HUES64 (cell line): Measurements from ENCODE around the gene TBC1D16.
"Not testable (repeated sequence)": the region's sequence is repeated elsewhere in the genome, so short reads cannot be mapped to it uniquely, and the experiment has no call there.

Experiments used
- H3K27ac ChIP-seq: 2 replicates; pipeline ENCODE4 v1.7.0; 2013; ENCODE audit warnings: low read depth, low read length, inconsistent platforms
- H3K27me3 ChIP-seq: 2 replicates; pipeline ENCODE4 v1.6.1; 2013; ENCODE audit warnings: mild to moderate bottlenecking, low read length; ENCODE audit not compliant: insufficient read depth
- H3K36me3 ChIP-seq: 2 replicates; pipeline ENCODE4 v1.6.1; 2013; ENCODE audit warnings: mild to moderate bottlenecking, low read length; ENCODE audit not compliant: insufficient read depth
- H3K4me1 ChIP-seq: 2 replicates; pipeline ENCODE4 v1.6.1; 2013; ENCODE audit warnings: mild to moderate bottlenecking, low read length, moderate library complexity; ENCODE audit not compliant: insufficient read depth
- H3K4me3 ChIP-seq: 2 replicates; pipeline ENCODE4 v1.5.1; 2013; ENCODE audit warnings: mild to moderate bottlenecking, low read length, moderate library complexity
- H3K9ac ChIP-seq: 2 replicates; pipeline ENCODE4 v1.6.1; 2013; ENCODE audit warnings: mild to moderate bottlenecking, low read depth, low read length
- H3K9me3 ChIP-seq: 2 replicates; pipeline ENCODE4 v1.6.1; 2013; ENCODE audit warnings: low read depth, low read length; ENCODE audit not compliant: insufficient read depth
- WGBS: fragments of 150-250, 120-280 bp; methylation state at CpG from one replicate; pipeline ENCODE4 v1.1.7; 2013; ENCODE audit warnings: missing lambda C conversion rate; 5-methylcytosine and 5-hydroxymethylcytosine counted together

Gene TBC1D16

GRCh38 chr17:80000981-80001775 lies 34.5 kb downstream of the TBC1D16 start:
- WGBS, result 96% methylated on average over 29 of the region's 29 CpGs

GRCh38 chr17:80000136-80000535 lies 35.5 kb downstream of the TBC1D16 start:
- no peak overlapping the region for H3K4me3 ChIP-seq
- H3K36me3 ChIP-seq, result peaks cover 18% of the 10 kb centered on the region
- H3K4me1 ChIP-seq, result no peaks in the 10 kb centered on the region
- H3K27me3 ChIP-seq, result no peaks in the 10 kb centered on the region
- H3K27ac ChIP-seq, result no peak overlapping the region
- no peaks in the 10 kb centered on the region for H3K9me3 ChIP-seq
- 94% methylated on average over 7 of the region's 7 CpGs for WGBS
- H3K9ac ChIP-seq, result no peak overlapping the region

More at GRCh38 chr17:80000981-80001775, 34.5 kb downstream of the TBC1D16 start:
- no peaks in the 10 kb centered on the region for H3K9me3 ChIP-seq
- H3K9ac ChIP-seq, result no peak overlapping the region
- no peak overlapping the region for H3K4me3 ChIP-seq
- H3K4me1 ChIP-seq, result no peaks in the 10 kb centered on the region; the same call in 1 of the 2 replicates
- H3K27ac ChIP-seq, result no peak overlapping the region
- peaks cover 18% of the 10 kb centered on the region for H3K36me3 ChIP-seq
- no peaks in the 10 kb centered on the region for H3K27me3 ChIP-seq

GRCh38 chr17:79997011-79997660 lies 38.5 kb downstream of the TBC1D16 start:
- Histone ChIP-seq H3K27ac (no peak overlapping the region), H3K9me3 (no peaks in the 10 kb centered on the region), H3K27me3 (no peaks in the 10 kb centered on the region), H3K9ac (no peak overlapping the region), H3K4me3 (no peak overlapping the region), H3K4me1 (peaks cover 21% of the 10 kb centered on the region), H3K36me3 (peaks cover 10% of the 10 kb centered on the region)
- 91% methylated on average over 15 of the region's 15 CpGs for WGBS

- no peaks in the 10 kb centered on the region for H3K9me3 ChIP-seq
- WGBS, result 94% methylated on average over 12 of the region's 12 CpGs
- peaks cover 6% of the 10 kb centered on the region; the same call in 1 of the 2 replicates for H3K36me3 ChIP-seq
- no peak overlapping the region for H3K27ac ChIP-seq
- H3K4me1 ChIP-seq, result peaks cover 25% of the 10 kb centered on the region
- H3K27me3 ChIP-seq, result no peaks in the 10 kb centered on the region
- H3K4me3 ChIP-seq, result no peak overlapping the region
- H3K9ac ChIP-seq, result no peak overlapping the region
Measured at GRCh38 chr17:79996291-79996690, 39.4 kb downstream of the TBC1D16 start.

GRCh38 chr17:79995696-79996095 lies 40.0 kb downstream of the TBC1D16 start:
- 98% methylated on average over 8 of the region's 8 CpGs for WGBS
- Histone ChIP-seq H3K4me3 (no peak overlapping the region), H3K9ac (no peak overlapping the region), H3K27me3 (no peaks in the 10 kb centered on the region), H3K9me3 (no peaks in the 10 kb centered on the region), H3K27ac (no peak overlapping the region), H3K36me3 (peaks cover 5% of the 10 kb centered on the region; the same call in 1 of the 2 replicates), H3K4me1 (peaks cover 29% of the 10 kb centered on the region)

GRCh38 chr17:79994602-79995001 lies 41.1 kb downstream of the TBC1D16 start:
- H3K9me3 ChIP-seq, result no peaks in the 10 kb centered on the region
- H3K36me3 ChIP-seq, result no peaks in the 10 kb centered on the region
- H3K9ac ChIP-seq, result no peak overlapping the region
- H3K4me3 ChIP-seq, result no peak overlapping the region
- no peaks in the 10 kb centered on the region for H3K27me3 ChIP-seq
- WGBS, result 95% methylated on average over 13 of the region's 13 CpGs
- H3K27ac ChIP-seq, result no peak overlapping the region
- H3K4me1 ChIP-seq, result peaks cover 32% of the 10 kb centered on the region

GRCh38 chr17:79994228-79994569 lies 41.5 kb downstream of the TBC1D16 start:
- H3K4me3 ChIP-seq, H3K9ac ChIP-seq, H3K27me3 ChIP-seq, H3K36me3 ChIP-seq, H3K9me3 ChIP-seq: not testable (repeated sequence)
- peaks cover 36% of the 10 kb centered on the region for H3K4me1 ChIP-seq
- H3K27ac ChIP-seq, result peak overlapping the region; percentile 83; the same call in 1 of the 2 replicates
- 61% methylated on average over 4 of the region's 4 CpGs for WGBS

- peak overlapping the region; percentile 83; the same call in 1 of the 2 replicates for H3K27ac ChIP-seq
- peaks cover 39% of the 10 kb centered on the region for H3K4me1 ChIP-seq
- no peaks in the 10 kb centered on the region for H3K27me3 ChIP-seq
- no peak overlapping the region for H3K4me3 ChIP-seq
- H3K36me3 ChIP-seq, result no peaks in the 10 kb centered on the region
- H3K9me3 ChIP-seq, result no peaks in the 10 kb centered on the region
- peak overlapping the region; percentile 32 for H3K9ac ChIP-seq
- WGBS, result 41% methylated on average over 22 of the region's 22 CpGs
Measured at GRCh38 chr17:79993390-79994227, 42.1 kb downstream of the TBC1D16 start.

- H3K9me3 ChIP-seq, result no peaks in the 10 kb centered on the region
- peak overlapping the region; percentile 83; the same call in 1 of the 2 replicates for H3K27ac ChIP-seq
- peak overlapping the region; percentile 32 for H3K9ac ChIP-seq
- no peak overlapping the region for H3K4me3 ChIP-seq
- peaks cover 47% of the 10 kb centered on the region for H3K4me1 ChIP-seq
- no peaks in the 10 kb centered on the region for H3K27me3 ChIP-seq
- WGBS, result 82% methylated on average over 10 of the region's 10 CpGs
- no peaks in the 10 kb centered on the region for H3K36me3 ChIP-seq
Measured at GRCh38 chr17:79992649-79993389, 42.9 kb downstream of the TBC1D16 start.

- 17% methylated on average over 44 of the region's 44 CpGs for WGBS
- H3K9me3 ChIP-seq, result no peaks in the 10 kb centered on the region
- H3K27me3 ChIP-seq, result no peaks in the 10 kb centered on the region
- peaks cover 48% of the 10 kb centered on the region for H3K4me1 ChIP-seq
- no peaks in the 10 kb centered on the region for H3K36me3 ChIP-seq
- peak overlapping the region; percentile 48; the same call in 1 of the 2 replicates for H3K9ac ChIP-seq
- H3K27ac ChIP-seq, result no peak overlapping the region; the same call in 1 of the 2 replicates
- peak overlapping the region; percentile 56 for H3K4me3 ChIP-seq
Measured at GRCh38 chr17:79991924-79992648, 43.6 kb downstream of the TBC1D16 start.
